Measurements from ENCODE around the gene F7.

DNA sequence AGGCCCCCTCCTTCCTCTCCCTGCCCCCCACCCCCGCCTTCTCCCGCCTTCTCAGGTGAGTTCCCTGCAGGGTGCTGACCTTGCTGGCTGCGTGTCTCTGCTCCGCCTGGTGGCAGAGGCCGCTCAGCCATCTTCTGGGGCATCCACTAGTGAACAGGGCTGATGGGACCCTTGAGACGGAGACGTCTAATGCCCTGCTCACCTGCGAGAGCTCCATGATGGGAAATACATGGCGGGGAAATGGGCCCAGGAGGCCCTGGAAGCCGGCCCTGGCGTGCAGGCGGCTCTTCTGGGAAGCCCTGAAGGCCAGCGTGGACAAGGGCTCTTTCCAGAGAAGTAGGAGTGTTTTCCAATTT lies 15.2 kb upstream of the F7 start:
- TF ChIP-seq CTCF (IDR thresholded peaks at IDR 0.05): no peak
- no peak for TF ChIP-seq POLR2A (IDR thresholded peaks at IDR 0.05)
